ENCODE measurements around the gene PCDH9.

DNA sequence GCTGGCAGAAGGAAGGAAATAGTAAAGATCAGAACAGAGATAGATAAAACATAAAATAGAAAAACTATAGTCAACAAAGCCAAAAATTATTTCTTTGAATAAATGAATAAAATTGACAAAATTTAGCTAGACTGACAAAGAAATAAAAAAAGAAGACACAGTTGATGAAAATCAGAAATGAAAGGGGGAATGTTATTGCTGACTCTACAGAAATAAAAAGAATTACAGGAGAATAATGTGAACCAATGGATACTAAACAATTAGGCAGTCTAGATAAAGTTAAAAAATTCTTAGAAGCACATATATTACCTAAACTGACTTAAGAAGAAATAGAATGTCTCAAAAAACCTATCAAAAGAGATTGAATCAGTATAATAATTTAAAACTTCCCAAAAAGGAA lies 933.8 kb downstream of the PCDH9 start:
- TF ChIP-seq BHLHE40 (IDR thresholded peaks at IDR 0.05; ENCODE audit: low read depth, low read length): no peak
- TF ChIP-seq, protein P1, sequence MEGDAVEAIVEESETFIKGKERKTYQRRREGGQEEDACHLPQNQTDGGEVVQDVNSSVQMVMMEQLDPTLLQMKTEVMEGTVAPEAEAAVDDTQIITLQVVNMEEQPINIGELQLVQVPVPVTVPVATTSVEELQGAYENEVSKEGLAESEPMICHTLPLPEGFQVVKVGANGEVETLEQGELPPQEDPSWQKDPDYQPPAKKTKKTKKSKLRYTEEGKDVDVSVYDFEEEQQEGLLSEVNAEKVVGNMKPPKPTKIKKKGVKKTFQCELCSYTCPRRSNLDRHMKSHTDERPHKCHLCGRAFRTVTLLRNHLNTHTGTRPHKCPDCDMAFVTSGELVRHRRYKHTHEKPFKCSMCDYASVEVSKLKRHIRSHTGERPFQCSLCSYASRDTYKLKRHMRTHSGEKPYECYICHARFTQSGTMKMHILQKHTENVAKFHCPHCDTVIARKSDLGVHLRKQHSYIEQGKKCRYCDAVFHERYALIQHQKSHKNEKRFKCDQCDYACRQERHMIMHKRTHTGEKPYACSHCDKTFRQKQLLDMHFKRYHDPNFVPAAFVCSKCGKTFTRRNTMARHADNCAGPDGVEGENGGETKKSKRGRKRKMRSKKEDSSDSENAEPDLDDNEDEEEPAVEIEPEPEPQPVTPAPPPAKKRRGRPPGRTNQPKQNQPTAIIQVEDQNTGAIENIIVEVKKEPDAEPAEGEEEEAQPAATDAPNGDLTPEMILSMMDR (conservative IDR thresholded peaks at IDR 0.05; ENCODE audit: low read depth, low read length): no peak
- TF ChIP-seq SMC3 (IDR thresholded peaks at IDR 0.05; ENCODE audit: low read depth, low read length): no peak

Data from IMR-90 (cell line).